Islet precursor cell (in vitro differentiated cells): ENCODE data around the gene UGGT1.
"Not testable (repeated sequence)": the region's sequence is repeated elsewhere in the genome, so short reads cannot be mapped to it uniquely, and the experiment has no call there.

Experiments
- DNase-seq: peaks from one replicate; pipeline ENCODE4 v3.0.0-alpha.2; 2018

Gene UGGT1

DNA sequence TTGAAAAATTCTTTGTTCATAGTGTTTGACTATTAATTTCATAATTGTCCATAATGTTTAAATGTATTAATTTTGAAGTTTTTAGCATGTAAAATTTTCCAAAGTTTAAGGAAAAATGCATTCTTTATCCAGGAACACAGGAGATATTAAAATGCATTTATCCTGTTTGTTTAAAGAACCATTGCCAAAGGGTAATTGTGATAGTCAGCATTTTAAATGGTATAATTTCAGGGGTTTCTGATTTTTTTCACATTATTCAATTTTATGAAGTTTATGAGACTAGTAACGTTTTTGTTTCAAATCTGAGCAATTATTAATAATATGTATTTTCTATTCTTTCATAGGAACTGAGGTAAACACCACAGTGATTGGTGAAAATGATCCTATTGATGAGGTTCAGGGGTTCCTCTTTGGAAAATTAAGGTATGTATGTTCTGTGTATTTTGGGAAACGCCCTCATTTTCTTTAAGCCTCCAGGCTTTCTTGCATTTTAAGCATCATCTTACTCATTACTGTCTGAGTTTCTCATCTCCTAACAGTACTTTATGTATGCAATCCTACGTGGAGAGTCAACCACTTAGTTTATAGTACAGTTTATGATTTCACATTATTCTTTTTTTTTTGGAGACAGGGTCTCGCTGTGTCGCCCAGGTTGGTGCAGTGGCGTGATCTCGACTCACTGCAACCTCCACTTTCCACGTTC lies 25.1 kb downstream of the UGGT1 start:
- no peak for DNase-seq

DNA sequence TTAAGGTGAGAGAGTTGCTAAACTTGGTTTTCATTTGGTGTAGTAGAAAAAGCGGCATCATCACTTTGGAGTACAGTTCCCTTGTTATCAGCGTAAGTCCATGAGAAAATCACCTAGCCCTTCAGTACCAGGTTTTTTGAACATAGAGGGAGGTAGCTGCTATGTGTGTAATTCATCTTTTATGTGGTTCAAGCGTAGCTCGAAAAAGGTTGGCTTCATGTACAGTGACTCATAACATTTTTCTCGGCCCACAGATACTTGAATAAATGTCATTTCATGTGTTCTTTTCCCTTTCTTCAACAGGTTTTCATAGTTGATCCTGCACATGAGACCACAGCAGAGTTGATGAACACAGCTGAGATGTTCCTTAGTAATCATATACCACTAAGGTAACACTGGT lies 43.6 kb downstream of the UGGT1 start:
- DNase-seq, result no peak

DNA sequence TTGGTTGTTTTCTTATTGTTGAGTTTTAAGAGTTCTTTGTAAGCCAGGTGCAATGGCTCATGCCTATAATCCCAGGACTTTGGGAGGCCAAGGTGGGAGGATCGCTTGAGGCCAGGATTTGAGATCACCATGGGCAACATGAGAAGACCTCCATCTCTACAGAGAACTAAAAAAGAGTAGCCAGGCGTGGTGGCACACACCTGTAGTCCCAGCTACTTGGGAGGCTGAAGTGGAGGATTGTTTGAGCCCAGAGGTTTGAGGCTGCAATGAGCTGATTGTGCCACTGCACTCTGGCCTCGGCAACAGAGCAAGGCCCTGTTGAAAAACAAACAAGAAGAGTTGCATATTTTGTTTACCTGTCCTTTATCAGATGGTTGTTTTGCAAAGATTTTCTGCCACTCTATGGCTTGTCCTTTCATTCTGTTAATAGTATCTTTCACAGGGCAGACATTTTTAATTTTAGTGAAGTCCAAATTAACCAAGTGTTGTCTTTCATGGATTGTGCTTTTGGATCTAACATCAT lies 46.2 kb downstream of the UGGT1 start:
- DNase-seq, result no peak

DNA sequence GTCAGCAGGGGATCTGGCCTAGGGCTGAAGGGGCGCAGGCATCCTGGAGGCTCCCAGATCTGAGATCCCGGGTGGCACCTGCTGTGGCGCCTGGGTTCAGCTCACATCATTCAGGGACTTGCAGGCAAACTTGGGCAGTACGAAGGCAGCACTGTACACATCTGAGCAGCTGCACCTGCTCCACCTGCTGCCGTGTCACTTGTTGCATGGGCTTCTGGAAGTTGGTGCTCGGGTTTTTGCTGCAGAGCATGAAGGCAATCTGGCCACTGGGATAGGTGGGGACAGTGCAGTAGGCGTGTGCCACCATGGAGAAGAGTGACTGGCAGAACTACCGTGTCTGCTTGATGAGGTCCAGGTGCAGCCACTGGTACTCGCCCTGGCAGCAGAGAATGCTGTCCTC lies 48.6 kb downstream of the UGGT1 start:
- DNase-seq, result no peak

DNA sequence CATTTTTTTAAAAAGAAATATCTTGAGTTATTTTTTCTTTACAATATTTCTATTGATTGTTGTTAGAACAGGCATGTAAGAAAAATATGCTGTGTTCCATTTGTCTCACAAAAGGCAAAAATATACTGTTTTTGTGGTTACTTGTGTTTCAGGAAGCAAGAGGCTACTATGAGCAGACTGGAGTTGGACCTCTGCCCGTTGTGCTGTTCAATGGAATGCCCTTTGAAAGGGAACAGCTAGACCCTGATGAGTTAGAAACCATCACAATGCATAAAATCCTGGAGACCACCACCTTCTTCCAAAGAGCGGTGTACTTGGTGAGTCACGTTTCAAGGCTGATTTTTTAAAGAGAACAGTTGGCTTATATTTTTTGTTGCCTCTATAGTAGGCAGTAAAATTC lies 54.7 kb downstream of the UGGT1 start:
- DNase-seq, result no peak

DNA sequence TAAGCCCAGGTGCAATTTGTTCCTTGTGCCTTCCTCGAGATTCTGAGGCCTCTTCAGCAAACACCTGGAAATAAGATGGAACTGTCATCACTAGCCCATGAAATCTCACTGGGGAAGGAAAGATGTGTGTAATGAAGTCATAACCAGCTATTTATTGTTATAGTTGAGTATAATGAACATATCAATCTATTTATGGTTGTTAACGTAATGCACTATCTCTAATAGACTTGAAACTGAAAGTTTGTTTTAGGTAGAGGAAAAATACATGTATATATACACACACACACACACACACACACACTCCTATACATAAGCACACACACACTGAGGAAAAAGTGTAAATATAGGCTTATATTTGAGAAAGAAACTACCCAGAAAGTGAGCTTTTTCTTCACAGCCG lies 62.8 kb downstream of the UGGT1 start:
- no peak for DNase-seq

DNA sequence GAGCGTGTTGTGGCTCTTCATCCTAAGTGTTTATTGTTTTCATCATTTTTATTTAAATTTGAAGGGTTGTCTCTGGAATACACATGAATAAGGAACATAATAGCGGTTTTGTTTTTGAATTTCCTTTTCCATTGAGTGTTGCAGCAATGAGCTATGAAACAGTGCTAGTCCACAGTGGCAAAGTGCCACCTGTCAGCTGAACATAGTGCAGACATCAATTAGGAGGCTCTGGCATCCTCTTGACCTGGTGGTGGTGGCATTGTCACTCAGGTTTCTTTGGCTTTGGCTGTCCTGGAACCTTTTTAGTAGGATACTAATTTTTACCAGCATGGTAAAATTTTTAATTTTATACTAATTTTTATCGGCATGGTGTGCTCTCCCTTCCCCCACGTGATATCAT lies 63.2 kb downstream of the UGGT1 start:
- no peak for DNase-seq

DNA sequence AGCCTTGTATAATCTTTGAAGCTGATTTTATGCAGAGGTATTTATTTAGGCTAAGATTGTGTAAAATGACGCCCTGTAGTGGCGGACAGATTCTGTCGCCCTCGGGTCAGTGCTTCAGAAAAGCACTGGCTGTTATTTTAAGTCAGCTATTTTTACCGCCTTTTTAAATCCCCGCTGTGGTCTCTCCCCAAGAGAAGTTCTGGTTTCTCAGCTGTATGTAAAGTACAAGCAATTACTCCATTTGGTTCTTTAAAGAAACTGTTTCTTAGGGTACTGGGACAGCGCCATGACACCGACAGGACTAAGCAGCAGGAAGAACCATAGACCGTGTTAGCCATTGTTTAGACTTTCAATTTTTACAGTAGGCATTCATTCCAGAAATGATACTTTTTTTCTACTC lies 65.0 kb downstream of the UGGT1 start:
- no peak for DNase-seq

DNA sequence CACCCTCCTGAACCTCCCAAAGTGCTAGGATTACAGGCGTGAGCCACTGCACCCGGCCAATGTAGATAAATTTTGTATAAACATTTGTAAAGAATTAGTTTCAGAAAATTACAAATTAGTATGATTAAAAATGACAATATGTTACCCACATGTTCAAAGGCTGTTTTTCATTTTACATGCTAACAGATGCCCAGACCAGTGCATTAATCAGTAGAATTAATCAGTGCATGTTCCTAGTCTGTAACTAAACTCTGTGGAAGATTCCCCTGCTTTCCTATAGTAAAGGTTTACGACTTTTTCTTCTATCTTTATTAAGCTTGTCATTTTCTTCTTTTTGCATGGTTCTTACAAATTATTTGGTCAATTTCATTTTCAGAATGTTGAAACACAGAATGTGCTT lies 65.8 kb downstream of the UGGT1 start:
- DNase-seq, result no peak

DNA sequence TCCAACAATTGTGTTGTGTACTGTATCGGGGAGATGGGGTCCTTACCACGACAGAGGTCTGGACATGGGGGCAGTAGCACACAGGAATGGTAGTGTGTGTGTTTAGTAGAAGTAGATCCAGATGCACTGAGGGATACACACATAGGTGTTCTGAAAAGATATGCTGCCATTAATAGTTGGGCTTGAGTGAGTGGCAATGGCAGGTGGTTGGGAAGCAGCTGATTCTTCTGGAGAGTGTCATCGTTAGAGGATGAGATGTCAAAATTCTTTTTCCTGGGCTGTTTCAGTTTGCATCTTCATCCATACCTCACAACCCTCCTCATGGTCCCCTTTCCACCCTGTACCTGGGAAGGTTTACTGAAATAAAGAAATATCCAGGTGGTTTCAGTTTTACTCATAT lies 66.6 kb downstream of the UGGT1 start:
- no peak for DNase-seq

DNA sequence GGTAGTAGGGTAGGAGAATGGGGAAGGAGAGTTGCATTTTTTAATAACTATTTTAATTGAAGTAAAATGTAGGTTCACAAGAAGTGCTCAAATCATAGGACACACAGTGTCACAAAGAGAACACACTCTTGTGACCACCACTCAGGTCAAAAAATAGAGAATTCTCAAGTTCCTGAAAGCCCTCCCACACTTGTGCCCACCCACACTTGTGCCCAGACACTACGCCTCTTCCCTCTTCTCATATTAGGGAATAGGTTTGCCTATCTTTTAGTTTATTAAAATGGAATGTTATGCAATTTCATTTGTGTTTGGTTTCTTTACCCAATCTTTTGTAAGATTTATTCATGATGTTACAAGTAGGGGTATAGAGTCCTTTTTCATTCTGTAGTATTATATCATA lies 67.2 kb downstream of the UGGT1 start:
- no peak for DNase-seq

DNA sequence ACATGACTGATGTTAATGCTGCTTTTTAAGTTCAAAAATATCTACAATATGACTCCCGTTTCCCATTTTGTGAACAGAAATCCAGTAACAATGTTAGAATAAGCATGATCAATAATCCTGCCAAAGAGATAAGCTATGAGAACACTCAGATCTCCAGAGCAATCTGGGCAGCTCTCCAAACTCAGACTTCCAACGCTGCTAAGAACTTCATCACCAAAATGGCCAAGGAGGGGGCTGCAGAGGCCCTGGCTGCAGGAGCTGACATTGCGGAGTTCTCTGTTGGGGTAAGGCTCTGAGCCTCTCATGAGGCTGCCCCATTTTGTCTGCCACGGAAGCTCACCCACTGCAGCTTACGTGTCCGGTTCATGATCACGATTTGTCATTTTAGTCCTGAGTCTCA lies 68.4 kb downstream of the UGGT1 start:
- no peak for DNase-seq

DNA sequence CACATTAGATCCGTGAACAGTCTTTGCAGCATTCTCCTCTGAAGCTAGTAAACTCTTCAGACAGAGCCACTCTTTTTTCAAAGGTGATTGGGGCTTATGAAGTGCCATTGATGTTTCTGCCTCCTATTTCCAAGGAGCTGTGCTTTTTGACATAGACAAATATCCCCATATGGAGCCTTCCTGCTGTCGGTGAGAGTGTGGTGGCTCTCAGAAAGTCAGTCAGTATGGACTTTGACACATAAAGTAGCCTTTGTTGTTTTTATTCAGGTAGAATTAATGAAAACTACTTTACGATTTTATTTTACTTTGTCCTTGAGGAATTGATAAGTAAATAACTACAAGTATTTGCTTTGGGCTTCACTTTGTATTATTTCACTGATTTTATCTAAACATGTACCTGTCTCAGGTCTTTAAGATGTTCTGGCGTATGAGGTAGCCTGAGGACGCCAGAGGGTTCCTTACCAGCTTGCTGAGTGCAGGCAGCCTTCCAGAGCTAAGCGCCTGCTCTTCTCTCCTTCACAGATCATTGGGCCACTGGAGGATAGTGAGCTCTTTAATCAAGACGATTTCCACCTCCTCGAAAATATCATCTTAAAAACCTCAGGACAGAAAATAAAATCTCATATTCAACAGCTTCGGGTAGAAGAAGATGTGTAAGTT lies 69.7 kb downstream of the UGGT1 start:
- DNase-seq, result no peak

DNA sequence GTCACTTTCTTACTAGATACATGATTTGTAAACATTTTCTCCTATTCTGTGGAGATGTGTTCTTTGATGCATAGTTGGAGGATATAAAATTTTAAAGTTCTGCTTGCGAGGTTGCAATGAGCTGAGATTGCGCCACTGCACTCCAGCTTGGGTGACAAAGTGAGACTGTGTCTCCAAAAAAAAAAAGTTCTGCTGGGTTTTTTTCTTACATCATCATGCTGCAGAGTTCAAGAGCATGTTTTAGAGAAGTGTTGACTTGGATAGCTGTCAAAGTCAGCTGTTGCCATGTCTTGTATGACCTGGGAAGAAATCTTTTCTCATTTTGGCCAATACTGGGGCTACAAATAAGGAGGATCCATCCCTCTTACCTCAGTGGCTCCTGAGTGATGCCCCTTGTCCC lies 71.3 kb downstream of the UGGT1 start:
- DNase-seq, result no peak

DNA sequence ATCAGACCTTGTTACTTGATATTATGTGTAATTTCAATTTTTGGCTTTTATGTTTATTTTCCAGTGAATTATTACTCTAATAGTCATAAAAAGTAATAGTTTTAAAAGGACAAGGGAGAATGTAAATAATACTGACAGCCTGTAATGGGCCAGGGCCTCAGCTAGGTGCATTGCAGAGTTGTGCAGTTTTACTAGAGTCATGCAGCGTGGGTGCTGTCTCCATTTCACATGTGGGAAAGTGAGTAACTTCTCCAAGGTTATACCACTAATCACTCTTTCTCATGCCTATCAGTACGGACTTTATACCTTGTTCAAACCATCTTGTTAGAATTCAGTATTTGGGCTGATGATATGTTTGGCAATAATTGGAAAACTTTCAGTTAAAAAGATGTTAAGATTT lies 73.3 kb downstream of the UGGT1 start:
- no peak for DNase-seq

DNA sequence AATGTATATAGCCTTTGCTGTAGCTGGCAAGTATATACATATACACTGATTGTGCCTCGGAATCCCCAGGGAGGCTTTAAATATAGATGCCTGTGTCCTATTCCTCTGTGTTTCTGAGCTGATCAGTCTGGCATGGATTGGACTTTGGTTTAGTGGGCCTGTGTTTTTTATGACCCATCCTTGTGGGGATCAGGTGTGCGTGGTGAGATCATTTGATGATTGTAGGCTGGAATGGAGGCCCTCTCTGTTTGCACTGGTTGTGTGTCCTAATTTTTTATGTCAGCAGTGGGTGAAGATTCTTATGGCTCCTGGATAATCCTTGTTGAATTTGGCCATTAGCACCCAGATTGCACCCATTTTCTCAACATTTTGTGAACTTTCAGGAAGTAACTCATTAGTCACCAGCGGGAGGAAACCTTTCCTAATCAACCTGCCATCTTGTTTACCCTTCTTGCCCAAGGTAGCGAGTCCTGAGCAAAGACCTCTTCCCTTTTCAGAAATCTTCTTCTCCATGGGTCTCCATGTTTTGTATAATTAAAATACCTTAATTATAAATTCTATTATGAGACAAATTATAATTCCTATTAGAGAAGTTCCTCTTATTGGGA lies 75.8 kb downstream of the UGGT1 start:
- DNase-seq, result no peak

DNA sequence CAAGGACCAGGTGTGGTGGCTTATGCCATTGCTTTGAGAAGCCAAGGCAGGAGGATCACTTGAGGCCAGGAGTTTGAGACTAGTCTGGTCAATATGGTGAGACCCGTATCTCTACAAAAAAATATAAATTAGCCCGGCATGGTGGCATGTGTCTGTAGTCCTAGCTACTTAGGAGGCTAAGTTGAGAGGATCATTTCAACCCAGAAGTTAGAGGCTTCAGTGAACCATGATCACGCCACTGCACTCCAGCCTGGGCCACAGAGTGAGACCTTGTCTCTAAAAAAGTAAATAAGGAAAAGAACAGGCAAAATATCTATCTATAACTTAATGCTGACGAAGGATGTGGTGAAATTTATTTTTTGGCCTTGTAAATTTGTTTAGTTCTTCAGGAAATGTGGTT lies 78.1 kb downstream of the UGGT1 start:
- no peak for DNase-seq

DNA sequence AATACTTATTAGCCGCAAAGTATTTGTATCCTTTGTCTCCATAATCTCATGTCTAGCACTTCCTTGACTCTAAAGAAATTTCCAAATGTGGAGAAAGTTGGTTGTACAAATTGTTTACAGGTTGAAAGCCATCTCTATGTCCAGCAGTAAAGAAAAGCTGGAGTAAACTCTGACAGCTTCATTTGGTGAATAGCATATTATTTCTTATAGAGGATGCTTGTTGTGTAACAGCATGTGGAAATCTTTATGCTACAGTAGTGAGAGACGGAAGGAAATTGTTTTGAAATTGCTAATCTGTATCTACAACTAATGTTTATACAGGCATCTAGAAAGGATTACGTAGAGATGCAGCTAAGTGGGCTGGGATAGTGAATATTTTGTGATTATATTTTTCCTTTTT lies 78.5 kb downstream of the UGGT1 start:
- DNase-seq, result no peak

DNA sequence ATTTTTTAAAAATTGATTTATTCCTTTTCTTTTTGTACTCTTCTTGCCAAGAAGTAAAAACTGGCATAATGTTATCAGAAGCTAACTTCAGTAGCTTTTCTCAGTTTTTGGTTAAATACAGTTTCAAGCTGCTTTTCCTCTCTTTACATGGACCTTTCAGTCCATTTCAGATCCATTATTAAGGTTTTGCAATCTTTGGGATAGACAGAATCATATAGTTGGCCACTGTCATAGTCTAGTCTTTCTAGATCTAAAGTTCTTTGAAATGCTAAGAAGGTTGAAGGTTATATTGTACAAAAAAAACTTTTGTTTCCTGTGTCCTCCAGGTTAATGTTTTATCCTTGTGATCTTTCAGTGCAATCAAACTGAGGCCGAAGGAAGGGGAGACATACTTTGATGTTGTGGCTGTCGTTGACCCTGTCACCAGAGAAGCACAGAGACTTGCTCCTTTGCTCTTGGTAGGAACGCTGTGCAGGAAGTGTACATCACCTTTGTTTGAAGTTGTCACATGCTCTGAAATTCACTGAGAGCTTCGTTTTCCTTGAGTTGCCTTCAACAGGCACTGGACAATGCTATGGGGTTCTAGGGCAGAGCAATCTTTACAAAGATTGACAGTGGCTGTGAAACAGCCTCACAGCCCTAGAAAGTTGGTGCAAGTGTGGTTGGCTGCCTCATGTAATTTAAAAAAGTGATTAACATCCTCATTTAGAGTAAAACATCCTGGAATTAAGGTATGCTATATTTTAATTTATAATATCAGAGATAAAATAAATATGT lies 79.1 kb downstream of the UGGT1 start:
- no peak for DNase-seq

DNA sequence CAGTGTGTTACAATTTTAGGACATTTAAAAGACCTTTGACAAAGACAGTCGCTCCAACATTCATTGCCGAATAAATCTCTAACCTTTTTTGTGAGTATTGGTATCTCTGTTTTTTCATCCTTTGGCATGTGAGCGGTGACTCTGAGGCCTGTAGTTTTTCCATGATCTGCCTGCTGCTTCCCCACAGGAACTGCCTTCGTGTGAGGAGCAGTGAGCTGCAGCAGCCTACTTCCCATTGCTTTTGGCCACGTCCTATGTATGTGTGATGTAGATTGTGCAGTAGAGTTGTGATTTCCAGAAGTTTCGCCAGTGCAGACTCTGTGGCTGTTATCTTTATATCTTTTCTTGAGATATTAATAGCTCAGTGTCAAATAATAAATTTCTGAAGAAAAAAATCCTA lies 79.8 kb downstream of the UGGT1 start:
- no peak for DNase-seq

DNA sequence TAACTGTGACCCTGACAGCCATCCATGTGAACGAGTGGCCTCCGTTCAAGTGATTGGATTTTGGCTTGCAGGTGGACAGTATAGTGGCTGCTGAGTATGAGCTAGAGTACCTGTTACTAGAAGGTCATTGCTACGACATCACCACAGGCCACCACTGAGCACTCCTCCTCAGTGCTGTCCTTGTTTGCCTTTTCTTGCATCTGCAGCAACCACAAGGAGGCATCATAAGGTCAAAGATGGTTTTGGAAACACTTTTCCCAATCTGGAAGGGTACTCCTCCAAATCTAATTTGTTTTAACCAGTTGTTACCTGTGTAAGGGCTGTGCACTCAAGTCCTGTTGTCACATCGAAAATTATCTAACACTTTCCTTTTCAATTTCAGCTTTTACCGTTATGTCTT lies 81.2 kb downstream of the UGGT1 start:
- DNase-seq, result peak; percentile 58

DNA sequence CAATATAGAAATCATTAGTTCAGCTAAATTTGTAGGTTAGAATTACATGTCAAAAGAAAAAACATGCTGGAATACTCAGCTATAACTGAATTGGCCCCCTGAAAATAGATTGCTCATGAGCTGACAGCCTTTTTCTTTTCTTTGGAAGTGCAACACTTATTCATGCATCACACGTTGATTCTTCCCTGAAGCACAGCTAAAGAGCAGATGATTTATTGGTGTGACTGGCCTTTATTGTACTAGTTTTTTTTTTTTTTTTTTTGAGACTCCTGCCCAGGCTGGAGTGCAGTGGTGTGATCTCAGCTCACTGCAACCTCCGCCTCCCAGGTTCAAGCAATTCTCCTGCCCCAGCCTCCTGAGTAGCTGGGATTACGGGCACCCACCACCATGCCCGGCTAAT lies 83.1 kb downstream of the UGGT1 start:
- DNase-seq, result not testable (repeated sequence)

DNA sequence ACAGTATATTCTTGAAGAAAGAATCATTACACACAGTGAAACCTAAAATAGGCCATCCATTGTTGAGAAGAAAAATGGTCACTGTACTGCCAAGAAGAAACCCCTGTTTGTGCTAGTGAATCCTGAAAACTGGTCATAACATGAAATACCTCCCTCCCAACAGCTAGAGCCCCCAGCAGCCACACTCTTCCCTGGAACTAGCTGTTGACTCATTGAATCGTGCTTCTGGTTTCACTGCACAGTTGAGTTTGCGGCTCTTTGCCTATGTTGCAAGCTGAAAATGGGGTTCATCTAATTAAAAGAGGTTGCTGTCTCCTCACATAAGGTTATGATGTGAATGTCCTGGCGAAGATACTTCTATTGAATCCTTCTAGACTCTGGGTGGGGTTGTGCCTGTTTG lies 86.3 kb downstream of the UGGT1 start:
- DNase-seq, result no peak
